GM19025 (cell line): ENCODE data around the gene MESD.

Source experiments
- ATAC-seq: cut with Tn5 transposase; IDR thresholded peaks from one replicate; pipeline ENCODE4 v1.9.1; 2021; ENCODE audit warnings: mild to moderate bottlenecking, low read depth, moderate library complexity; ENCODE audit not compliant: unreplicated experiment

The MESD gene

DNA sequence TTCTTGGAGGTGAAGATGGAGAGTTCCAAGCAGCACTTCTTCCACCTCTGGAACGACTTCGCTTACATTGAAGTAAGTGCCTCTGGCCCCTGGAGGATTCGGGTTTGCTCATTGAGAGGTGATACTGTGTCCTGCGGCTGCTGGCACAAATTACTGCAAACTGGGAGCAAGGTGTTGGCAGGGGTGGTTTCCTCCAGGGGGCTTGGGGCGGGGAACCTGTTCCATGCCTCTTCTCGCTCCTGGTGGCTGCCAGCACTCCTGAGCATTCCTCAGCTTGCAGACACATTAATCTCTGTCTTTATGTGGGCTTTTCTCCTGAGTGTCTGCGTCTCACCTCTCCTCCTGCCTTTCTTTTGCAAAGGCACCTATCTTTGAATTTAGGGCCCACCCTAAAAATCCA lies 47.4 kb downstream of the MESD start:
- no peak for ATAC-seq

DNA sequence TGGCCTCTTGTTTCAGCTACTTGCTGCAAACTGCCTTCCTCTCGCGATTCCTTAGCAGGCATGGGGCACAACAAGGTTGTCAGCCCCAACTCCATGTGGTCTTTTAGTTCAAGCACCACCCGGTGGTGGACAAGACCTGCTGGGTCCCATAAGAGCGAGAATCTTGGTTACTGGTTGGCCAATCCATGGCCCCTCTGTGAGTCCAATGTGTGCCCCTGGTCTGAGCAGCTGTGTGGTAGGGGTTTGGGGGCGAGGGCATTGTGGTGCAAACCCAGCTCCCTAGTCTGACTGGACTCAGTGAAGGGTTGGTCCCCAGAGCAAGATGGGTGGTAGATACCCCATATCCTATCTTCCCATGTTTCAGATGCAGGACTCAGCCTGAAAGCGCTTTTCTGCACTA lies 48.8 kb downstream of the MESD start:
- ATAC-seq, result no peak

- ATAC-seq, result no peak
Observed at GRCh38 chr15:80940331-80940730, 49.3 kb downstream of the MESD start.

DNA sequence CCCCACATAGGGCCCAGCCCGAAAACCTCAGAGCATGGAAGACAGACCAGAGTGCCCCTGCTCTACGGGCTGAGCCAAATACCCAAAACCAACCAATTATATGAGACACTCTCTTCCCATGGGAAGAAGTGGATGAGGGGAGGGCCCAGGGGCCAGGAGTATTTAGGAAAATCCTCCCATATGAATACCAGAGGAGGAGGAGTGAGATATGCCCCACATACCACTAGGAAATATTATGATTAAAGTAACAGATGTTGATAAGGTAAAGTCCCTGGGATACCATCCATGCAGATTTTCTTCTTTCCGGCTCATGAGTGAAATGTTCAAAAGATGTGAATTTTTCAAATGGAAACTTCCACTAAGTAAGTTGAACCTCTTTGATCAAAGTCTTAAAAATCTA lies 50.4 kb downstream of the MESD start:
- ATAC-seq, result no peak

DNA sequence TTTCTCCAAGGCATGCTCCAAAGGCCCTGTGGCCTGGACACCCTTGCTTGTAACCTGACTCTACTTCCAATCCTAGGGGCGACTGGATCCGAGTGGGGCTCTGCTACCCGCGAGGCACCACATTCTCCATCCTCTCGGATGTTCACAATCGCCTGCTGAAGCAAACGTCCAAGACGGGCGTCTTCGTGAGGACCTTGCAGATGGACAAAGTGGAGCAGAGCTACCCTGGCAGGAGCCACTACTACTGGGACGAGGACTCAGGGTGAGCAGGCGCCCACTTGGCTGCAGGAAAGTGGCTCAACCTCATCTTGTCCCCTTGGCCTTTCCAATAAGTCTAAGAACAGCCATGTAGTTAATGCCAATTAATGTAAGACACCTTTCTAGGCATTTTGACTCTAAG lies 51.9 kb downstream of the MESD start:
- ATAC-seq, result no peak

GRCh38 chr15:80936288-80937078 lies 53.1 kb downstream of the MESD start:
- ATAC-seq, result no peak

- ATAC-seq, result no peak
Observed at GRCh38 chr15:80934761-80935221, 54.8 kb downstream of the MESD start.

GRCh38 chr15:80932989-80933388 lies 56.6 kb downstream of the MESD start:
- no peak for ATAC-seq

DNA sequence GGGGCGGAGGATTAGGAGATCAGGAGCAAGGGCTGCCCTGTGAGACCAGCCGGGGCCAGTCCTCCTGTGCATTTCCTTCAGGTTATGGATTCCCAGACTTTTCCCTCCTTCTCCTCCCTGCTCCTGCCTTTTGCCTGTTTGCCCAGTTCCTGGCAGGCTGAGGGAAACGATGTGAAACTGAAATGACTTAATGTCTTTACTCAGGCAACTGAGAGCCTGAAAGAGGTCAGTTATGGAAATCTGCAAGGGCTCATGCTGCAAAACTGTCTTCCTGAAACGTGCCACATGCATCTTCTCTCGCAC lies 57.2 kb downstream of the MESD start:
- ATAC-seq, result no peak

DNA sequence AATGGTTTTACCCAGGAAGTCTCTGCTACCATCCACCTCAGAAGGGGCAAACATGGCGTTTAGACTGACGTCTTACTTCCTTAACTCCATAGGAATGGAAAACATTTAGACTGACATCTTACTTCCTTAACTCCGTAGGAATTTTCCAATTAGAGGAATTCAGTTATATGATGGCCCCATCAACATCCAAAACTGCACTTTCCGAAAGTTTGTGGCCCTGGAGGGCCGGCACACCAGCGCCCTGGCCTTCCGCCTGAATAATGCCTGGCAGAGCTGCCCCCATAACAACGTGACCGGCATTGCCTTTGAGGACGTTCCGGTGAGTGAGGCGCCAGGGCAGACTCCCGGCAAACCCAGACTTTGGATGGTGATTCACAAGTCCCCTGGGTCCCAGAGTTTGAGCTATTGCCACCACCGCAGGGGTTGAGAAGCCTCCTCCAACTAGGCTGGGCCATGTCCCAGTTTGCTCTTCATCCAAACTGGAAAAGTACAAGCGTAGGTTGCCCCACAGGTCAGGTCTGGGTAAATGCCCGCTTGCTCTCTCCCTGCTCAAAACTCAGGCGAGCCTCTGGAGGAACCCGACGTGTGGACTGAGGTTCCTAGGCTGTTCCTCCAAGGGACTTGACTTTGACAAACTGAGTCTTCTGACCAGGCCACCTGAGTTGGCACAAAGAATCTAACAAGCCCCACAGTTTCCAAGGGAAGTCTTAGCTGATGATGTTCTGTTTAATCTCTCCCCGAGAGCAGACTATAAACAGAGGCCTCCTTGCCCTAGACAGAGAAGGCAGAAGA lies 57.7 kb downstream of the MESD start:
- ATAC-seq, result no peak

DNA sequence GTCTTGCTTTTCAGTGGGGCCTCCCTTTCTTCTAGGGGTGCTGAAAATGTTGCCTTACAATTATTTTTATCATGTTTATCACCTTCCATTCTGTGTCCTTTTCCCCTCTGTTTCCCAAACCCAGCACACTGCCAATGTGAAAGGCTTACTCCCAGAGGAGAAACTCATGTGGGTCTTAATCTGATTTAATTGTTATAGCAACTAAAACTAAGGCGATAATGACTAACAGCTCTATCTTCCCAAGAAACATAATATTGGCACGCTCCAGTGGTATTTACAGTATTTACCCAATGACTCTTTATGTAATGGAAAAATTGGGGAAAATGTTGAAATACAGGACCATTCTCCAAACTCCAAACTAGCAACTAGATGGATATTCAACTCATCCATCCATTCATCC lies 58.4 kb downstream of the MESD start:
- ATAC-seq, result no peak

DNA sequence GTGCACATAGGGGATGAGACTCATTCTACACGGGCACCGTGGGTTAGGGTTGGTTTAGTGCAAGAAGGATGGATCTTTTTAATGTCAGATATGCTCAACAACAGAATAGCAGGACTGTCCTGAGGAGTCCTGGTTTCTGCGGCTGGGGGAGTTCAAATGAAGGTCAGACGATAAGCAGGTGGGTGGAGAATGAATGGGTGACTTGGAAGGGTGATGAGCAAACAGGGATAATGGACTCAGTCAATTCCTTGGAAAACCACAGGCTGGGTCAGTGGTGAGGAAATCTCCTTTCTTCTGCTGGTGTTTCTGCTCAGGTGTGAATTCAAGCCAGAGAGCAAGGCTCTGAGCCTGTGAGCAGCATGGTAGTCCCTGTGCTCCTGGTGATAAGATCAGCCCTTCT lies 59.9 kb downstream of the MESD start:
- no peak for ATAC-seq

DNA sequence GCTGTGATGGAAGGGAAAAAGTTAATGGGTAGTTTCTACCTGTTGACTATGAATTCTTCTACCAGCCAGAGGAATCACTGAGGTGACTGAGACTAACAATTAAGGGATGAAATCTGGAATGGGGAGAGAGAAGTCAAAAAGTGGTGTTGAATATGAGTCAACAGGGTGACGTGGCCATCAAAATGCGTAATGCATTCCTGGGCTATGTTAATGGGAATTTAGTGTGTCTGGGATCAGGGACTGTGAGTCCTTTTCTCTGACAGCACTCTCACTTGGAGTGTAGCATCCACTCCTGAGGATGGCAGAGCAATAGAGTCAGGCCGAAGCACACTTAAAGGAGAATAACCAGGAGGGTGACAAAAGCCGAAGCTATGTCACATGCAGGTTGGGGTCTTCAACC lies 60.4 kb downstream of the MESD start:
- ATAC-seq, result no peak

GRCh38 chr15:80926126-80926525 lies 63.5 kb downstream of the MESD start:
- no peak for ATAC-seq

- ATAC-seq, result no peak
Observed at GRCh38 chr15:80925597-80926059, 64.0 kb downstream of the MESD start.

- no peak for ATAC-seq
Observed at GRCh38 chr15:80924278-80924677, 65.3 kb downstream of the MESD start.

- ATAC-seq, result no peak
Observed at GRCh38 chr15:80923668-80924067, 66.0 kb downstream of the MESD start.

DNA sequence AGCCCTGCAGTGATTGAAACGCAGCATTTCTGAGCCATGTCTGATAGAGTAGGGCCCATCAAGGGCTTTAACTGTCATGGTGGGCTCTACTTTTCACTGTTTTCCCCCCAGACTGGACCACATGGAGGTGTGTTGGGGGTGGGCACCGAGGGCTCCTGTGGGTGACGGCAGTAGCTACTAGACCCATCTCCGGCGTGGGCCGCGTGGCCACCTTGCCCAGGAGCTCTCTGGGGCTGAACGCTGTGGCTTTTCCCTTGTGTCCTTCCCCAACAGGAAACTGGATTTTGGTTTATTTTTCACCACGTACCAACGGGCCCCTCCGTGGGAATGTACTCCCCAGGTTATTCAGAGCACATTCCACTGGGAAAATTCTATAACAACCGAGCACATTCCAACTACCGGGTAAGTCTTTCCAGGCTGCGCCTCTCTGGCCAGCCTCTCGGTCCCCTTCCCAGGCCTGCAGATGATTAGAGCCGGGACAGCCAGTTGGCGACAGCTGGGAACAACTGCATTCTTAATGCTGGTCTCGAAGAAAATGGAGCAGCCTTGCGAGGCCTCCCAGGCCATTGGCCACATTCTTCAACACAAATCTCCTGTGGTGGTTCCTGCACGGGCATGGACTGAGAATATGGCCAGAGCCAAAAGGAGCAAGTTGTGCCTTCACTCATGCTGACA lies 67.7 kb downstream of the MESD start:
- no peak for ATAC-seq

DNA sequence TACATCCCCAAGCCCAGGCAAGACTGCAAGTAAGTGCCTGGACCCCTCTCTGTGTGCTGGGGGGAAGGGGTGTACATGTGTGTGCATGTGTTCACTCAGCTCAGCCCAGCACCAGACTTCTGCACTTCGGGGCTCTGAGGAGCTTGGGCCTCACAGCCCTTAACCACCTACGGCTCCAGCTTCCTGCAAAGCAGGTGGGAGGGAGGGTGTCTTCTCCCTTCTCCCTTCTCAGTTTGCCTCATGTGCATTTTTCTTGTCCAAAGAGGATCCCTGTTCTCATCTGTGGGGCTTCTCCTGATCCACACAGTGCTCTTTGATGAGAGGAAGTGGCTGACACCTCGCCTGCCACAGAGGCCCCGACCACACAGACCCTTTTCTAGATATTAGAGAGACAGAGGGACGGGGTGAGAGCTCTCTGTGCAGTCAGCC lies 69.3 kb downstream of the MESD start:
- no peak for ATAC-seq

GRCh38 chr15:80918196-80918783 lies 71.3 kb downstream of the MESD start:
- no peak for ATAC-seq

DNA sequence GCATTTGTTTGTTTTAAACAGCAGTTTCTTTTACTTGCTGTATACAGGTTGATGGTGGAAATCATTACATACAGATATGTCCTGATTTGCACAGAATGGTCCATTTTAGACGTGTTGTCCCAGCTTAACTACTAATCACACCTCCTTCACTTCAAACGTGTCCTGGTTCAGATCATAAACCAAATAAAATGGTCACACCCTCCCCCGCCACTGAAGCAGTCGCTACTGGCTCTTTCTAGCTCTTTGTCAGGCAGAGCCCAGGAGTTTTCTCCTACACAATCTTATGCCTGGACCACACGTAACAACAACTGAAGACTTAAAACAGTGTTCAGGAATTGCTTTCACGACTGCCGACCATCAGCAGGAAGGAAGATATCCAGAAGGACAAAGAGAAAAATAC lies 73.6 kb downstream of the MESD start:
- ATAC-seq, result no peak
